HG03097 (cell line): ENCODE results near the gene EDNRB.

Experiments
- ATAC-seq: cut with Tn5 transposase; IDR thresholded peaks from one replicate; pipeline ENCODE4 v1.9.1; 2021; ENCODE audit not compliant: unreplicated experiment, low FRiP score

EDNRB gene

DNA sequence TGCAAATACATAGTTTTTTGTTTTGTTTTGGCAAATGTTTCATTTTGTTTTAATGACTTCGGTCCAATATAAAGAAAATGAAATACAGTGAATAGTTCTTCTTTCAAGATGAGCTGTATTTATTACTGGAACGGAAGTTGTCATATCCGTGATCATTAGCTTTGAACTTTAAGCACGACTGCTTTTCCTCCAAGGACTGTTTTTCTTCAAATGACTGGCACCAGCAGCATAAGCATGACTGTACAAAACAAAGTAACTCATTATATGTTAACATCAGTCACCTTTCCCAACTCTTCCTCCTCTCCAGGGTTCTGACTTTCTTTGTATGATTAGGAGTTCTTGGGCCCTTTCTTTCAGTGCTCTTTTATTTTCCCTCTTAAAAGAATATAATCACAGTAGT lies 20.5 kb downstream of the EDNRB start:
- peak; percentile 82 for ATAC-seq

DNA sequence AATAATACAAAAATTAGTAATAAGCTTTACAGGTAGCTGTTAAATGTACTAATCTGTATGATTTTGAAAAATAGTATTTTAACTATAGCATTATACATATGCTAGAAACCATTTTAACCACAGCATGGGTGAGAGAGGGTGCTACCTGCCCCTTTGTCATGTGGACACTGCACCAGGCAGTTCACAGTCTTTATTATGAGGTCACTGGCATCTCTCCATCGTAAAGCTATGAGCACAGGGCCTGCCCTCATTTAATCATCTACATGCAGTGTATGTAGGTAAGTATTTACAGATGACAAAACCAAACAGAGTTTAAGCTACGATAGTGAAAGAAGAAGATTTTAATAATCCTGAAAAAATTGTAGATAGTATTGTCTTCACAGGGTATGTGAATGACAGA lies 21.7 kb downstream of the EDNRB start:
- ATAC-seq = no peak

DNA sequence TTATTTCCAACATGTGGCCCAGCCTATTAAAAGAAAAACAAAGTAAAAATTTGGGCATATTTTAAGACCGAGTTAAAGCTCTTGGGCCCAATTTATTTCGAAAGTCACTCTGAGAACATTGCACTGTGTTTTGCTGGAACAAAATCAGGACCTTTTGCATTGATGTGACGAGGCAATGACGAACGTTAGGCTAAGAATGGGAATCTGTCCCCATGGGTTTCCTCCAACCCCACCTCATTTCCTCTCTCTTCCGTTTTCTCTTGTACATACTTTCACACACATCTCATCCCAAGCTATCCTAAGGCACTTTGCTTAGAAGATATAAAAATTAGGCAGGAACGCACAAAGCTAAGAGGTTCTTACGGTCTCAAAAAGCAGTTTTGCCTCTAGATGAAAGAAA lies 22.1 kb downstream of the EDNRB start:
- no peak for ATAC-seq

DNA sequence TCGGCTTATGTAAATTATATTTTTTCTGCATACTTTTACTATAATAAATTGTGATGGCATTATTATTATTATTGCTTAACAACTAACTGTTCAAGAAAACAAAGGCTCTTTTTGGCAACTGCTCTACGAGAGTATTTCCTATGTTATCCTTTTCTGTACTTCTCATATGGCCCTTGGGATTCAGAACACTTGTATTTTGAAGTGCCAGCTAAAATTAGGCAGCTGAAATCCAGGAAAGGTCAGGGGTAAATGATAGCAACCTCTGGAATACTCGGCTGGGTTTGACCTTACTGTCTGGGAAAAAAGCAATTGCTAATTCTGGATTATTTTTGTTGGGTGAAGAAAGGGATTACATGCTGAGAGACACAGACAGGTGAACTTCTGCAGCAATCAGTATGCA lies 23.9 kb downstream of the EDNRB start:
- ATAC-seq = no peak

DNA sequence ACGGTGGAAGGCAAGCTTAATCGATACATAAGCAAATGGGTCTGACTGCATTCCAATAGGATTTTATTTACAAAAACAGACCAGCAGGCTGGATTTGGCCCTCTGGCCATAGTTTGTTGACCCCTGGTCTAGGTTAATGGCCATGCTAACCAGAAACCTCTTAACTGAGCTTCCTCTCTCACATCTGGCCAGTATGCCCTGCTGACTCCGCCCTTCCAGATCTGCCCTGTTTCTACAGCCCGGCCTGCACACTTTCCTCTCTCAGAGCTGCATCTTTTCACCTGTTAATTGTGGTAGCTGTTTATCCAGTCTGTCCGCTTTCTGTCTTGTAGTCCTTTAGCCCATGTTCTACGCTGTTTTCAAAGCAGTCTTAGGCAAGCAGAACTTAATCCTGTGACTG lies 25.6 kb downstream of the EDNRB start:
- ATAC-seq = no peak

DNA sequence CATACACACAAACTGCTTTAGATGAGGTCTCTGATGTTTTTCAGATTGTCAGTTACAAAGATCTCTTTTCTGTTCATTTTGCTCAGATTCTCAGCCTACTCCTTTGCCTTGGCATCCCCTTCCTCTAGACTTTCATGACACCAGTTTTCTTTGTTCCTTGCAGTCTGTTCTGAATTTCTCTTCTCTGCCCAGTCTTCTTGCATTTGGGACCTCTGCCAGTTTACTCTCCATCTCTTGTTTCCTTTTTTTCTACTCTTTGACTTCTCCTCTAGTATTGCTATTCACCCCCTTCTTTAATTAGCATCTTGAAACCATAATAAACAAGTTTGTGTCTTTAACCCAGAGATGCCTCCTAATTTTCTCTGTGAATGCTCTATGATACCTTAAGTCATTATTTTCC lies 26.1 kb downstream of the EDNRB start:
- no peak for ATAC-seq

DNA sequence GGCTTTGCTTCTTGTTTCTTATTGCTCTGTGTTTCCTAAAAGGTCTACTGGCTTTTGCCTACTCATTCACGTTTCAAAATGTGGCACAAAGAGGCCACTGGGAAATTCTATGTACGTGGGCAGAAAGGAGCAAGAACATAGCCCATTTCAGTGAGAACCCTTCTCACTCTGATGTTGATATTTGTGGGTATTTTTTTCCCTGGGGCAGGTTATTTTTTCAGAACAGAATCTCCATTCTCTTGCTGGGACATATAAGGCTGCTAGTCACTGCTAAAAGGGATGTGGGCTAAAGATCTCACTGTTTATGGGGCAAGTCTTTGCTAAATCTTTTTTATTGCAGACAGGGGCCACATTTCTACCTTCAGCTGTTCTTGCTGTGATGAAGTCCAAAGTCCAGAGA lies 27.1 kb downstream of the EDNRB start:
- ATAC-seq = no peak

DNA sequence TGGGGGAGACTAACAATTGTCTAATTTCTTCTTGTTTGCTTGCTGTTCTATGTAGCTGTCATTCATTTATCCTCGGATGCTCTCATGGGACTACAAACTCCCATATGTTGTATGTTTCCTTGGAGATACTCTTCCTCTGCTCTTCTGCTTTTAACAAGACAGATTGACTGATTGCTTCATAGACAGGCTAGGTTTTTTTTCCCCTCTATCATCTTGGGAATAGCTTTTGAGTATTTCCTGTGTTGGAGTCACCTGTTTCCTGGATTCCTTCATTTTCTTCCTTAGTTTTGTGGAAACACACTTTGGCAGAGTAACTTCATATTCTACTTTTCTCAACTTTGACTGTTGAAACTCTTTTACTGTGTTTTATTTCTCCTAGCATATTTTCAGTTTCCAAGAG lies 27.6 kb downstream of the EDNRB start:
- no peak for ATAC-seq

DNA sequence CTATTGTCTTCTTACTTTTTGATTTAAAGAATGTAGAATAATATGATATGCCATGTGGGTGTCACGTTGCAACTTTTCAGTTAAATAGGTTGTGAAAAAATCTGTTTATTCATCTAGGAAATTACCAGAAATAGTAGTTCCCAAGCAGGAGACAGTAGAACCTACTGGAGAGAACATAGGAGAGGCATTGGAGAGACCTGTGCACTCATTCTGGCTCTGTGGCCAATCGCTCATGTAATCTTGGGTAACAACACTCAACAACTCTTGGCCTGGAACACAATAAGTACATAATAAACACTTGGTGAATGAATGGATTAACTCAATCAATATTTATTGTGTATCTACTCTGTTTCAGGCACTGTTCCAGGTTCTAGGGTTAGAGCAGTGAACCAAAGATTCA lies 35.3 kb downstream of the EDNRB start:
- ATAC-seq = no peak

DNA sequence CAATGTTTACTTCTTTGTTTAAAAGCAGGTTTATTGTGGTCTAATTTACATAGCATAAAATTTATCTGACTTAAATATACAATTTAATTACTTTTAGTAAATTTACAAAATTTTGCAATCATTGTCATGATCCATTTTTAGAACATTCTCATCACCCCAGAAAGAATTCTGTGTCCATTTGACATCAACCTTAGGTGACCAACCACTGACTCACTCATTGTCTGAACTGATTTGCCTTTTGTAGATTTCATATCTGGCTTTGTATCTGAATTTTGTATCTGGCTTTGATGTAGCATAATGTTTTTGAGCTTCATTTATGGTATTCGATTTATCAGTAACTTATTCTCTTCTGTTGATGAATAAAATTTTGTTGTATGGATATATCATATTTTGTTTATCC lies 40.4 kb downstream of the EDNRB start:
- no peak for ATAC-seq

DNA sequence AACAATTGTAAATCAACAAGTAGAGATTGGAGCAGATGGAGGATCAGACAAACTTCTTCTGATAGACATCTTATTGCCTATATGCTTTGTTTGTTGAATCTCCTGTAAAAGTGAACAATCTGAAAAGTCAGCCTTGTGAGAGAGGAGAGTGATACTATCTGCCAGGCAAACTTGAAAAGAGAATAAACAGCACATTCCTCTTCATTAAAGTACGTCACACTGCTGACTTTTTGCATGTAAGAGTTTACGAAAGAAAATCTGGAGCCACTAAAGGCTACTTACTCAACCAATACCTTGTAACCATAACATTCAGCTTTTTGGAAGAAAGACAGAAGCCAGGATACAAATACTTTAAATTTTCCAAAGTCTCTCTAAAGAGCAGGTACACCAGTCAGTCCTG lies 42.5 kb downstream of the EDNRB start:
- no peak for ATAC-seq

DNA sequence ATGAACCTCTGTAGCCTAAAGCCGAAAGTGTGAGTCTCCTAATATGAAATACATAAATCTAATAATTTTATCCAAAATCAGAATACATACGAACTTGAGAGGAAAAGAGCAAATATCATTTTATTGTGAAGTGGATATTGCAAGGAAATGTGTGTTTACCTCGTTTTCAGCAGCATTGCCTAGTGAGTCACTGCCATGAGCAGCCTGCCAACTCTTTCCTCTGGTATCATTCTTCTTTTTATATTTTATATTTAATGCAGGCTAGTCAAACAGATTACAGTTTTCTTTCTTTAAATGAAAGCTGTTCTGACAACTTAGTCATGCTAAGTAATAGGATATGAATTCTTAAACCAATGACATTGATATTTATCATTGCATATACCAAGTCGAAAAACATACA lies 44.2 kb downstream of the EDNRB start:
- ATAC-seq = no peak

DNA sequence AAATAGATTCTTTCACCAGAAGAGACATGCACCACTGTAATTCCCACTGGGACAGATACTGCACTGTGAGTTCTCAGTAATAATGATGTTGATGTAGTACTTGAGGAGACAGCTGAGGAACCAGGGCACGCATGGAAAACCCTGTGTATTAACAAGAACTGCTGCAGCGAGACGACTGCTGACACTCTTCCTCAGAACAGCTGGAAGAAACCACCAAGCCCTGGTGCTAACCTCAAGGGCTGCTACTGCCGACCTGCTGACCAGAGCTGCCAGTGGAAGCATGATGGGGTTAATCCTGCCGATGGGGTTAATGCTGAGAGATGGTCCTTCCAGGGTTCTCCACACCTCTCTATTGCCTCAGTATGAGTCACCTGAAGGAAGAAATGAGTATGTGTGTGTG lies 45.6 kb downstream of the EDNRB start:
- no peak for ATAC-seq

DNA sequence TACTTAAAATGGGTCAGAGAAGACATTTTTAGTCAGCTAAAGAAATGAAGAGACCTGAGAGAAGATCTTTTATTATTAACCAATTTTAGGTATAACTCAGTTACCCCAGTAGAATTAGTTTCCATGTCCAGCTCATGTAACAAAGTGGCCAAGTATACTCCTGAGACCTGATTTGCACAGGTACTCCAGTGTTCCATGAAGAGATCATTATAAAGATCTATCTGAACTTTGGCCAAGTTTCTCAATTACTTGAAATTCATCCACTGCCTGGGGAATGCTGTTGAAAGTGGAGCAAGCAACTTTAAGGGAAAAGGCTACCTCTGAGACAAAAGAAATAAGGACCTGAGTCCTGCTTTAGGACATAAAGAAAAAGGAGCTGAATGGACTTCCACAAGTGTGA lies 47.0 kb downstream of the EDNRB start:
- no peak for ATAC-seq

DNA sequence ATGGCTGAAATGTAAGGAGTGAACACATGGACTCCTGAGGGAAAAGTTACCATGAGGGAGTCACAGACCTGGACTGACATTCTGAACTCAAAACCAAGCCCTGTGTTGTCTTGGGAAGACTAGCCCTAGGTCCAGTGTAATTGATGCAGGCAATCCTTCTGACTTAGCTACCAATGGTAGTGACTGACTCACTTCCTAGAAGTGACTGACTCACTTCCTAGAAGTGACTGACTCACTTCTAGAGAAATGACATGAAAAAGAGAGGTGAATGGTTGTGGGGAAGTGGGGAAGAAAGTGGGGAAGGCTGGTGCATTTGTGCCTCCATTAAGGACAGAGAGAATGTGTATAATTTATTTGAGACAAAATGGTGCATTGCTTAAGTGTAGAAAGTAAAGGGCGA lies 49.9 kb downstream of the EDNRB start:
- no peak for ATAC-seq

DNA sequence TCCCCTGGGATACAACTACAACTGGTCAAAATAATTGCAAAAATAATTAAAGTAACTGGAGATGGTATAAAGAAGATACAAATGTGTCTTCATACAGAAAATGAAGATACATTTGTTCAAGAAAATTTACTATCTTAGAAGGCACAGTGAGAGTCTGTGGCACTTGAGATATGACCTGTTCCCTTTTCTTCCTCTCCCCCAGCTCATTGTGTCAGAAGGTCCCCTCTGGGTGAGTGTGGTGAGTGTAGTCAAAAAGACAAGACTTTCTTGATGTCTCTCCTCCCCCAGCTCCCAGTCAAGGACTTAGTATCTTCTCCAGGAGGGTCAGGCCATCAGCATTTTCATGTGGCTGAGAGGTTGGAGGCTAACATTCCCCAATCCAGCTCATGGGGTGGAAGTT lies 51.7 kb downstream of the EDNRB start:
- no peak for ATAC-seq

DNA sequence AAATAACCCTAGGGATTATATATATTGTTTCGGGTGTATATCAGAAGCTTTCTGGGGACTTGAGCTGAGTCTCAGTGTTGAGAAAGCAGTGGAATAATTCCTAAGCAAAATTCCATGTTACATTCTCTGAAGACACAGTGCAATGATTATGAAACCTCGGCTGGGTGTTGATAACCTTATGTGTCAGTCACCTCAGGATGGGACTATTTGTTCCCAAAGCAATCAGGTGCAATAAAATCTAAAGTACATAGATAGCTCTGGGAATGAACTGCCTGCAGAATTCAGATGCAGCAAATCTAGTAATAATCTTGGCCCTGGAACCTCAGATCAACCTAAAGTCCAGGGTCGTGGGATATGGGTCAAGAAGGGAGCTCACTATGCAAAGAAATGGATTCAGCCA lies 53.0 kb downstream of the EDNRB start:
- ATAC-seq = no peak

DNA sequence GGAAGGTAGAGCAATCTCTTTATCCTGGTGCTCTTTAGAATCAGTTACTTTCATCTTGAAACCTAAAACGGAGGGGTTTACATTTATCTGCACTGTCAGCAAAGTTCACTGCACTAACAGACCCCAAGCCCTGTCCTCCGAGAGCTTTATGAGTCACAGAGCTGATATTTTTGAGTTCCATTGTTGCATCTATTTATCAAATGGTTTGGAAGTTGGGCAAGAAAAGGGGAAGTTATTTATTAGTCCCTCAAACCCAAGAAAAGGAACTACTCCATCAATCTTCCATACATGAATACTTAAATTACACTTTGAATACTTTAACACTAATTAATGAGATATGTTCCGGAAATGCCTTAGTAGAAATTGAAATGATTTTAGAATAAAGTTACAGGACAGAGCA lies 55.5 kb downstream of the EDNRB start:
- ATAC-seq = no peak

DNA sequence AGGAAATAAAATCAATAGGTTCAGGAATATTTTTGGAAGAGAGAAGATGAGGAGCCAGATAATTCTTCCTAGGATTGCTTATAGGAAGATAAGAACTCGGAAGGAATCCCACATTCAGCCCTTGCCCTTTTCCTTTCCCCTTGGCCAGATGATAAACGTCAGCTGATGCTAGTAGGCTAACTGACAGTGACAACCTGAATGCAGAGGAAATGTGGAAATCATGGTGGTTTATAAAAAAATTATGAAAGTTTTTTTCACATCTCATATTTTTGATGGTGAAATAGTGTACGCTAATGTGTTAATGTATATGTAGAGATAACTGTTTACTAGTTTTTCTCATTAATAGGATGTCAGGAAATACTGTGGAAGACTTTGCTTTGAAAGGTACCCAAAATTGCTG lies 56.9 kb downstream of the EDNRB start:
- no peak for ATAC-seq

DNA sequence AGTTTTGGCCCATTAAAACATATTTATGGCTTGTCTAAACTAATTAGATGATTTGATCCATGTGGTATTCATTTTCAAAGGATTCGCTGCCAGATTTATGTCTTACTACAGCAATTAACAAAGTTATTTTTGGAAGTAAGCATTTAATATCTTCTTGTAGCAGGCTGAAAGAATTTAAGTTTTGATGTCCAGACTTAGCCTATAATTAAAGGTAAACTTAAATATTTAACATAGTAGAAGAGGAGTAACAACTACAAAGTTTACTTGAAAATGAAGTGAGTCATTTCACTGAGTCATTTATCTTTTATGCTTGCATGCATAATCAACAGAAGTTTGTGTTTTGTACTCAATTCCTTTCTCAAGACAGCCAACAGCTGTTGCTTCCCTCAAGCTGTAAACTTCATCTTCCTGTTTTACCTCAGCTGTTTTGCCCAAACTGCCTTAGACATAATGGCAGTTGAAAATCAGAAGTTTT lies 58.1 kb downstream of the EDNRB start:
- ATAC-seq = no peak

DNA sequence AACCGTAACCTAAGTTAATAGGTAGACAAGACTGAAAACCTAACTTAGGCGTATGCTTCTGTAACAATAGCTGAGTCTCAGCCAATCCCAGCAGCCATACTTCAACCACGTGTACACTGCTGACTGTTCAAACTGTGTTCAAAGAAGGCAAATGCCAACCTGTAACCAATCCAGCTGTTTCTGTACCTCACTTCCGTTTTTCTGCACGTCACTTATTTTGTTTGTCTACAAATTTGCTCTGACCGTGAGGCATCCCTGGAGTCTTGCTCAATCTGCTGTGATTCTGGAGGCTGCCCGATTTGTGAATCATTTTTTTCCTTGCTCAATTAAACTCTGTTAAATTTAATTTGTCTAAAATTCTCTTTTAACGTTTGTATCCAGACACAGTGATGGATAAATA lies 59.2 kb downstream of the EDNRB start:
- ATAC-seq = no peak

DNA sequence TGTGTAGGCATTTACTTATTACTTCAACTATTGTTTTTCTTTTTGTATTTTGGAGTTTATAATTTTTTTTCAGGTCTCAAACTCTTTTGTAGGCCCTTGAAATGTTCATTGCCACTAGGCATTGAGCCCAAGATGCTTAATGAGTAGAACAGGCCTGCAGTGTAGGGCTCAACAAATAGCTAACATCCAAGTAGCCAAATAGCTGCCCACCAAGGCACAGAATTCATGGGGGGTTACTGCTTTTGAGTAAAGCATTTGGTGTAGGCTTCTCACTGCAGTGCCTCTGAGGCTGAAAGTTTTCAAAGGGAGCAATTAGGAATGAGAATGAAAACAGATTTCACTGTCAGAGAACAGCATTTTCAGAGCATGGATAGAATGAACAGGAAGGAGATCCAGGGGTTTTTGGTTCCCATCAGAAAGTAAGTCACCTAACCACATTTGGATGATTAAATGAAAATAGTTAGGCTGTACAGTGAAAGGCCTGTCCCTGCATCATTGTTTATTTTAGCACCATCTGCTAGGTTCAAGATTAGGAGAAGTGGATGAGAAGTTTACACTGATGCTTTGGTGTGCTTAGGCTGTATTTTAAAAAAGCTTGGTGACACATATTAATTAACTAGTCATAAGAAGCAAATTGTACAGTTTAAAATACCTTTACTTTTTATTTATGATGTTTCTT lies 61.0 kb downstream of the EDNRB start:
- ATAC-seq = no peak

DNA sequence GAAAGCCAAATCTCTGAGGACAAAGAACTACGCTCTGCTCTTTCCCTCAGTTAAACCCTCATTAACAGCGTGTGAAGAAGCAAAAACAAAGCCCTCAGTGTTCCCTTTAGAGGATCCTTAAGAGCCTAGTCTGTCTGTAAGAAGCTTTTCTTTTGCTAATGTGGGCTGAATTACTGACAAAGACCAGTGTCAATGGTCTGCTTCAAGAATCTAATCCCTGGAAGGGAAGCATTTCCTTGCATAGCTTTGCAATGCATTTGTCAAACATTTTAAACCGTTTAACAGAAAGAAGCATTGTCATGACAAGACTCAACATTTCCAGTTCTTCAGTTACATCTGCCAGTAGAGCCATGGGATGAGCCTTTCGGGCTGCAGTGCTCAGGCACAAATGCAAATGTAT lies 64.9 kb downstream of the EDNRB start:
- no peak for ATAC-seq
